Esophagus muscularis mucosa (tissue), 4 donors: ENCODE data around the gene NDST4. TPM values are rescaled to one million over a fixed set of nuclear protein-coding genes. Genes with fewer than 3 reads are reported as not detected.

Experiments used
- DNase-seq: peaks from one replicate; pipeline ENCODE4 v3.0.0-alpha.2; 2017; ENCODE audit errors: extremely low spot score
- H3K27ac ChIP-seq, 4 donors: fragments of 200-600 bp; sonication (generic); replicated peaks in 1 of 4; 1 replicate in 3 of 4; 2 replicates in 1 of 4; pipeline ENCODE4 v1.5.1; 2016 to 2019; ENCODE audit warnings: mild to moderate bottlenecking in 1 of 4
- H3K27me3 ChIP-seq, 4 donors: fragments of 200-600 bp; sonication (generic); one replicate each; pipeline versions ENCODE4 v1.5.1 to v1.6.0; 2016 to 2019
- H3K36me3 ChIP-seq, 4 donors: fragments of 200-600 bp; sonication (generic); one replicate each; pipeline ENCODE4 v1.5.1; 2016 to 2019
- H3K4me1 ChIP-seq, 4 donors: fragments of 200-600 bp; sonication (generic); one replicate each; pipeline ENCODE4 v1.5.1; 2016 to 2019
- H3K4me3 ChIP-seq, 4 donors: fragments of 200-600 bp; sonication (generic); 1 replicate in 2 of 4; 2 replicates in 2 of 4; pipeline ENCODE4 v1.5.1; 2016 to 2019; ENCODE audit warnings: mild to moderate bottlenecking in 4 of 4, moderate library complexity in 1 of 4
- H3K9me3 ChIP-seq, 4 donors: fragments of 200-600 bp; sonication (generic); 1 replicate in 3 of 4; 2 replicates in 1 of 4; pipeline ENCODE4 v1.5.1; 2016 to 2019
- CTCF ChIP-seq, 3 experiments: fragments of 200-600 bp in 2 of 3; fragments of 450-650 bp in 1 of 3; sonication (generic) in 2 of 3; IDR thresholded peaks; one replicate each; pipeline ENCODE4 v1.5.1; 2017 to 2019; ENCODE audit warnings: antibody characterized with exemption in 3 of 3, mild to moderate bottlenecking in 2 of 3, moderate library complexity in 1 of 3
- EP300 ChIP-seq: sonication (generic); formaldehyde crosslinking; IDR thresholded peaks from one replicate; pipeline ENCODE4 v1.6.1; 2017; ENCODE audit warnings: antibody characterized with exemption
- POLR2A ChIP-seq: fragments of 450-650 bp; IDR thresholded peaks from one replicate; pipeline ENCODE4 v1.6.1; 2017; ENCODE audit warnings: antibody characterized with exemption, moderate library complexity, mild to moderate bottlenecking, low read depth
- POLR2AphosphoS5 ChIP-seq, 2 donors: sonication (generic); formaldehyde crosslinking; IDR thresholded peaks; one replicate each; pipeline ENCODE4 v1.6.1; 2017; ENCODE audit warnings: antibody characterized with exemption in 2 of 2
- WGBS: methylation state at CpG from one replicate; pipeline ENCODE4 v1.1.5; 2018; 5-methylcytosine and 5-hydroxymethylcytosine counted together
- intact Hi-C: fragments of 100-400 bp; cut with DNase I; formaldehyde crosslinking; loops from one replicate; pipeline ENCODE4 v1.15.1; 2023
- total RNA-seq, 4 donors: library from RNA; depleted of rRNA; stranded (reverse); fragments of >200 nt; gene quantifications; one replicate each; pipeline versions ENCODE4 v1.1.0 to v1.2.1, GENCODE V29; 2016

NDST4 gene
- total RNA-seq, 4 donors from 2014 or later, result not detected

- Histone ChIP-seq H3K27me3 (no peaks in the 10 kb centered on the region), H3K4me3 (no peak overlapping the region), H3K36me3 (no peaks in the 10 kb centered on the region), H3K9me3 (no peaks in the 10 kb centered on the region), H3K4me1 (no peaks in the 10 kb centered on the region), H3K27ac (no peak overlapping the region)
- WGBS, result 80% methylated on average over 3 of the region's 3 CpGs
- intact Hi-C loops, result no loop called here
- TF ChIP-seq POLR2AphosphoS5 (IDR thresholded peaks at IDR 0.05) (no peak), EP300 (no peak), POLR2A (no peak), CTCF (IDR thresholded peaks at IDR 0.05) (no peak)
- DNase-seq, result no peak
Measured at GRCh38 chr4:115152081-115152480, 38.7 kb upstream of the NDST4 start.

- Histone ChIP-seq H3K4me3 (no peak overlapping the region), H3K27ac (no peak overlapping the region), H3K36me3 (no peaks in the 10 kb centered on the region), H3K27me3 (no peaks in the 10 kb centered on the region), H3K9me3 (no peaks in the 10 kb centered on the region), H3K4me1 (no peaks in the 10 kb centered on the region)
- 47% methylated on average over 7 of the region's 7 CpGs for WGBS
- no peak for DNase-seq
- TF ChIP-seq POLR2A, result no peak
- no peak for TF ChIP-seq EP300
- no peak for TF ChIP-seq CTCF (IDR thresholded peaks at IDR 0.05)
- no peak for TF ChIP-seq POLR2AphosphoS5 (IDR thresholded peaks at IDR 0.05)
- intact Hi-C loops, result no loop called here
Measured at GRCh38 chr4:115149106-115149505, 35.7 kb upstream of the NDST4 start.

- no peaks in the 10 kb centered on the region for H3K36me3 ChIP-seq
- H3K4me1 ChIP-seq, result no peaks in the 10 kb centered on the region
- no peak for TF ChIP-seq POLR2AphosphoS5 (IDR thresholded peaks at IDR 0.05)
- TF ChIP-seq EP300, result no peak
- no peak for TF ChIP-seq POLR2A
- TF ChIP-seq CTCF (IDR thresholded peaks at IDR 0.05), result no peak
- no peak for DNase-seq
- no peaks in the 10 kb centered on the region for H3K27me3 ChIP-seq
- WGBS, result 52% methylated on average over 3 of the region's 3 CpGs
- H3K9me3 ChIP-seq, result no peaks in the 10 kb centered on the region
- intact Hi-C loops, result no loop called here
- no peak overlapping the region for H3K27ac ChIP-seq
- no peak overlapping the region for H3K4me3 ChIP-seq
Measured at GRCh38 chr4:115145393-115146160, 32.2 kb upstream of the NDST4 start.

- 85% methylated on average over 2 of the region's 2 CpGs for WGBS
Measured at GRCh38 chr4:115128037-115128436, 14.6 kb upstream of the NDST4 start.

More at GRCh38 chr4:115128037-115128436, 14.6 kb upstream of the NDST4 start:
- Histone ChIP-seq H3K9me3 (no peaks in the 10 kb centered on the region), H3K27ac (no peak overlapping the region), H3K36me3 (no peaks in the 10 kb centered on the region), H3K27me3 (no peaks in the 10 kb centered on the region), H3K4me3 (no peak overlapping the region), H3K4me1 (no peaks in the 10 kb centered on the region)
- intact Hi-C loops, result no loop called here
- DNase-seq, result no peak
- no peak for TF ChIP-seq POLR2A
- TF ChIP-seq EP300, result no peak
- no peak for TF ChIP-seq CTCF (IDR thresholded peaks at IDR 0.05)
- no peak for TF ChIP-seq POLR2AphosphoS5 (IDR thresholded peaks at IDR 0.05)
